Spleen (tissue), 7 donors: Measurements from ENCODE around the gene LRP1B.

ENCODE experiments used
- POLR2A ChIP-seq, 3 donors: fragments of 450-650 bp; IDR thresholded peaks; one replicate each; pipeline ENCODE4 v1.5.1; 2017; ENCODE audit warnings: antibody characterized with exemption in 3 of 3, mild to moderate bottlenecking in 1 of 3
- TF ChIP-seq, protein P1 (sequence below), 11 experiments: fragments of 200-600 bp in 7 of 11; fragments of 450-650 bp in 4 of 11; sonication (generic) in 4 of 11; IDR thresholded peaks in 8 of 11; conservative IDR thresholded peaks in 3 of 11; 1 replicate in 7 of 11; 2 replicates in 4 of 11; pipeline versions ENCODE4 v1.4.0 to v1.8.0; 2016 to 2021; ENCODE audit warnings: antibody characterized with exemption in 11 of 11, inconsistent platforms in 4 of 11, mild to moderate bottlenecking in 1 of 11
- donor health status: DM: no; HTN: no; CAD: no; lungs with moderate emphysema.
- donor health status: DM: no; HTN: no; CAD: no.
- donor health status: DM: no; HTN: no; CAD: no.

- TF ChIP-seq POLR2A (IDR thresholded peaks at IDR 0.05) = no peak
- TF ChIP-seq, protein P1, sequence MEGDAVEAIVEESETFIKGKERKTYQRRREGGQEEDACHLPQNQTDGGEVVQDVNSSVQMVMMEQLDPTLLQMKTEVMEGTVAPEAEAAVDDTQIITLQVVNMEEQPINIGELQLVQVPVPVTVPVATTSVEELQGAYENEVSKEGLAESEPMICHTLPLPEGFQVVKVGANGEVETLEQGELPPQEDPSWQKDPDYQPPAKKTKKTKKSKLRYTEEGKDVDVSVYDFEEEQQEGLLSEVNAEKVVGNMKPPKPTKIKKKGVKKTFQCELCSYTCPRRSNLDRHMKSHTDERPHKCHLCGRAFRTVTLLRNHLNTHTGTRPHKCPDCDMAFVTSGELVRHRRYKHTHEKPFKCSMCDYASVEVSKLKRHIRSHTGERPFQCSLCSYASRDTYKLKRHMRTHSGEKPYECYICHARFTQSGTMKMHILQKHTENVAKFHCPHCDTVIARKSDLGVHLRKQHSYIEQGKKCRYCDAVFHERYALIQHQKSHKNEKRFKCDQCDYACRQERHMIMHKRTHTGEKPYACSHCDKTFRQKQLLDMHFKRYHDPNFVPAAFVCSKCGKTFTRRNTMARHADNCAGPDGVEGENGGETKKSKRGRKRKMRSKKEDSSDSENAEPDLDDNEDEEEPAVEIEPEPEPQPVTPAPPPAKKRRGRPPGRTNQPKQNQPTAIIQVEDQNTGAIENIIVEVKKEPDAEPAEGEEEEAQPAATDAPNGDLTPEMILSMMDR (IDR thresholded peaks at IDR 0.05 in 8 of 11, conservative IDR thresholded peaks at IDR 0.05 in 3 of 11) = no peak
Observed at GRCh38 chr2:141364821-141365220, 766.0 kb downstream of the LRP1B start.
